Activated CD8-positive, alpha-beta T cell treated with anti-CD3 and anti-CD28 coated beads, Interleukin-2, amount 10 ng/mL, durations not matched to agents 7 days and 5 days (primary cell): ENCODE results near the gene NDUFB7. TPM values are rescaled to one million over a fixed set of nuclear protein-coding genes. Genes with fewer than 3 reads are reported as not detected.
A peak's percentile ranks its signal among the peaks of the same experiment; 100 is the strongest.

Source experiments
- ATAC-seq: fragments of 150-1000 bp; cut with Tn5 transposase; one replicate; pipeline ENCODE4 v1.10.0; 2021; ENCODE audit warnings: moderate library complexity
- CTCF ChIA-PET: fragments of 350-600 bp; sonication (Branson Sonifier 250); formaldehyde crosslinking; loops from one replicate; lab custom pipeline; 2021; ENCODE audit warnings: antibody characterized with exemption; lab: Charles Lee
- POLR2A ChIA-PET: fragments of 350-600 bp; sonication (Branson Sonifier 250); formaldehyde crosslinking; loops from one replicate; lab custom pipeline; 2021; ENCODE audit warnings: antibody characterized with exemption; lab: Charles Lee
- DNase-seq: peaks from one replicate; pipeline ENCODE4 v3.0.0-alpha.2; 2020
- H3K27ac Mint-ChIP-seq: one replicate; pipeline ENCODE4 v1.8.0; 2021; ENCODE audit warnings: mild to moderate bottlenecking, mixed read lengths
- H3K27me3 Mint-ChIP-seq: one replicate; pipeline ENCODE4 v1.8.0; 2021; ENCODE audit warnings: low read depth, mixed read lengths
- H3K36me3 Mint-ChIP-seq: one replicate; pipeline ENCODE4 v1.8.0; 2021; ENCODE audit warnings: low read depth, mixed read lengths
- H3K4me1 Mint-ChIP-seq: one replicate; pipeline ENCODE4 v1.8.0; 2021; ENCODE audit warnings: low read depth, mixed read lengths
- H3K4me3 Mint-ChIP-seq: one replicate; pipeline ENCODE4 v1.8.0; 2021; ENCODE audit warnings: mild to moderate bottlenecking, mixed read lengths
- H3K9me3 Mint-ChIP-seq: one replicate; pipeline ENCODE4 v1.8.0; 2022; ENCODE audit warnings: mixed read lengths; ENCODE audit not compliant: insufficient read depth
- total RNA-seq, 2 experiments: library from RNA; stranded (reverse); gene quantifications; one replicate each; pipeline ENCODE4 v1.2.3, GENCODE V29; 2021

Gene NDUFB7
- total RNA-seq, 2 experiments from 2014 or later = 133 to 142 TPM

GRCh38 chr19:14533450-14533849 lies 38.4 kb downstream of the NDUFB7 start:
- Mint-ChIP-seq H3K9me3 (no peaks in the 10 kb centered on the region), H3K4me1 (peaks cover 33% of the 10 kb centered on the region), H3K27me3 (no peaks in the 10 kb centered on the region), H3K4me3 (no peak overlapping the region), H3K36me3 (peaks cover 15% of the 10 kb centered on the region), H3K27ac (no peak overlapping the region)
- ATAC-seq (no peak), DNase-seq (no peak)
- CTCF ChIA-PET = interaction anchor here (0.8 to 1.6 kb wide), 3 partner anchors 15 to 18 kb away, joined by 3 to 5 read pairs (median 3); partner anchors contain the start of gene DNAJB1
- POLR2A ChIA-PET = interaction anchor here (0.7 to 1.4 kb wide), 3 partner anchors 15 to 26 kb away, joined by 3 to 5 read pairs (median 3); partner anchors contain the start of gene DNAJB1

- Mint-ChIP-seq H3K36me3 (peaks cover 15% of the 10 kb centered on the region), H3K4me3 (peak overlapping the region; percentile 59), H3K4me1 (peaks cover 27% of the 10 kb centered on the region), H3K27ac (peak overlapping the region; percentile 37), H3K27me3 (no peaks in the 10 kb centered on the region), H3K9me3 (no peaks in the 10 kb centered on the region)
- DNase-seq (no peak), ATAC-seq (no peak)
- POLR2A ChIA-PET = interaction anchor here (1.0 to 3.7 kb wide), 3 partner anchors 13 to 23 kb away, joined by 3 to 37 read pairs (median 8); partner anchors contain the start of gene DNAJB1
- CTCF ChIA-PET = interaction anchor here (1.2 to 1.9 kb wide), 4 partner anchors 20 to 26 kb away, joined by 4 to 9 read pairs (median 6); no protein-coding TSS in a partner anchor
Observed at GRCh38 chr19:14530506-14530905, 41.4 kb downstream of the NDUFB7 start.

GRCh38 chr19:14530005-14530348 lies 41.9 kb downstream of the NDUFB7 start:
- CTCF ChIA-PET = interaction anchor here (0.7 to 1.9 kb wide), 4 partner anchors 21 to 55 kb away, joined by 3 to 9 read pairs (median 6); partner anchors contain the start of gene PTGER1
- no peaks in the 10 kb centered on the region for H3K27me3 Mint-ChIP-seq
- DNase-seq (no peak), ATAC-seq (peak; percentile 1)
- H3K4me1 Mint-ChIP-seq = peaks cover 27% of the 10 kb centered on the region
- H3K36me3 Mint-ChIP-seq = peaks cover 15% of the 10 kb centered on the region
- H3K27ac Mint-ChIP-seq = peak overlapping the region; percentile 96
- H3K9me3 Mint-ChIP-seq = no peaks in the 10 kb centered on the region
- peak overlapping the region; percentile 97 for H3K4me3 Mint-ChIP-seq
- POLR2A ChIA-PET = interaction anchor here (0.8 to 3.7 kb wide), 3 partner anchors 12 to 24 kb away, joined by 3 to 37 read pairs (median 8); partner anchors contain the start of gene DNAJB1

GRCh38 chr19:14529254-14530004 lies 42.4 kb downstream of the NDUFB7 start, which contains the start of gene TECR:
TSS of gene TECR (plus strand) at chr19:14529594. CDS start at chr19:14529697, 103 bp downstream.
- POLR2A ChIA-PET = interaction anchor here (0.7 to 3.7 kb wide), 4 partner anchors 12 to 24 kb away, joined by 3 to 37 read pairs (median 6); partner anchors contain the start of gene DNAJB1
- H3K4me1 Mint-ChIP-seq = peaks cover 27% of the 10 kb centered on the region

GRCh38 chr19:14528419-14529253 lies 43.2 kb downstream of the NDUFB7 start:
- ChIA-PET CTCF (no interaction called here), POLR2A (interaction anchor here (0.7 to 3.7 kb wide), 4 partner anchors 11 to 30 kb away, joined by 3 to 37 read pairs (median 6); partner anchors contain the start of gene DNAJB1)
- Mint-ChIP-seq H3K27ac (peak overlapping the region; percentile 96), H3K4me1 (peaks cover 30% of the 10 kb centered on the region), H3K9me3 (no peaks in the 10 kb centered on the region), H3K4me3 (peak overlapping the region; percentile 97), H3K27me3 (no peaks in the 10 kb centered on the region), H3K36me3 (peaks cover 14% of the 10 kb centered on the region)
- ATAC-seq (no peak), DNase-seq (no peak)

More at GRCh38 chr19:14529254-14530004, 42.4 kb downstream of the NDUFB7 start, which contains the start of gene TECR:
- CTCF ChIA-PET = interaction anchor here (0.7 to 1.9 kb wide), 4 partner anchors 21 to 54 kb away, joined by 3 to 9 read pairs (median 6); partner anchors contain the start of gene PTGER1
- Mint-ChIP-seq H3K27me3 (no peaks in the 10 kb centered on the region), H3K27ac (peak within 1 kb of the TSS; percentile 96), H3K4me3 (peak within 1 kb of the TSS; percentile 97), H3K9me3 (no peaks in the 10 kb centered on the region), H3K36me3 (peaks cover 15% of the 10 kb centered on the region)
- DNase-seq = peak; percentile 100
- peak; percentile 98 for ATAC-seq

- Mint-ChIP-seq H3K27ac (no peak overlapping the region), H3K4me3 (no peak overlapping the region), H3K27me3 (no peaks in the 10 kb centered on the region), H3K36me3 (peaks cover 4% of the 10 kb centered on the region), H3K4me1 (peaks cover 41% of the 10 kb centered on the region), H3K9me3 (no peaks in the 10 kb centered on the region)
- ChIA-PET CTCF (interaction anchor here (0.6 to 1.2 kb wide), 4 partner anchors 9 to 46 kb away, joined by 3 to 6 read pairs (median 3); partner anchors contain the start of gene NDUFB7), POLR2A (interaction anchor here (1.5 kb wide), 1 partner anchor 9 kb away, joined by 11 read pairs; the partner anchor contains the start of gene DNAJB1)
- DNase-seq (no peak), ATAC-seq (no peak)
Observed at GRCh38 chr19:14526423-14526822, 45.4 kb downstream of the NDUFB7 start.

- POLR2A ChIA-PET = interaction anchor here (1.5 kb wide), 1 partner anchor 8 kb away, joined by 11 read pairs; the partner anchor contains the start of gene DNAJB1
- peaks cover 37% of the 10 kb centered on the region for H3K4me1 Mint-ChIP-seq
- no peak for ATAC-seq
Observed at GRCh38 chr19:14525729-14526128, 46.1 kb downstream of the NDUFB7 start.

GRCh38 chr19:14520543-14520942 lies 51.3 kb downstream of the NDUFB7 start:
- no peaks in the 10 kb centered on the region for H3K9me3 Mint-ChIP-seq
- ChIA-PET CTCF (interaction anchor here (0.9 kb wide), 1 partner anchor 15 kb away, joined by 3 read pairs; no protein-coding TSS in a partner anchor), POLR2A (interaction anchor here (1.3 to 11.2 kb wide), 2 partner anchors 14 to 859 kb away, joined by 3 to 203 read pairs; partner anchors contain the start of gene AKAP8)
- no peak overlapping the region for H3K4me3 Mint-ChIP-seq
- DNase-seq (no peak), ATAC-seq (no peak)
- no peaks in the 10 kb centered on the region for H3K27me3 Mint-ChIP-seq
- H3K36me3 Mint-ChIP-seq = peaks cover 29% of the 10 kb centered on the region
- peaks cover 59% of the 10 kb centered on the region for H3K4me1 Mint-ChIP-seq
- peak overlapping the region; percentile 88 for H3K27ac Mint-ChIP-seq

More at GRCh38 chr19:14525729-14526128, 46.1 kb downstream of the NDUFB7 start:
- Mint-ChIP-seq H3K4me3 (no peak overlapping the region), H3K9me3 (no peaks in the 10 kb centered on the region), H3K27ac (no peak overlapping the region), H3K36me3 (peaks cover 4% of the 10 kb centered on the region), H3K27me3 (no peaks in the 10 kb centered on the region)
- DNase-seq = no peak
- CTCF ChIA-PET = interaction anchor here (0.6 to 1.2 kb wide), 4 partner anchors 8 to 46 kb away, joined by 3 to 6 read pairs (median 3); partner anchors contain the start of gene NDUFB7

- CTCF ChIA-PET = interaction anchor here (3.5 to 5.2 kb wide), 2 partner anchors 13 to 31 kb away, joined by 10 to 75 read pairs; no protein-coding TSS in a partner anchor
- POLR2A ChIA-PET = interaction anchor here (11.2 kb wide), 1 partner anchor 13 kb away, joined by 203 read pairs; no protein-coding TSS in a partner anchor
- no peaks in the 10 kb centered on the region for H3K27me3 Mint-ChIP-seq
- H3K4me3 Mint-ChIP-seq = peak overlapping the region; percentile 47
- peak overlapping the region; percentile 88 for H3K27ac Mint-ChIP-seq
- H3K36me3 Mint-ChIP-seq = peaks cover 35% of the 10 kb centered on the region
- DNase-seq (no peak), ATAC-seq (no peak)
- H3K9me3 Mint-ChIP-seq = no peaks in the 10 kb centered on the region
- H3K4me1 Mint-ChIP-seq = peaks cover 65% of the 10 kb centered on the region
Observed at GRCh38 chr19:14519860-14520407, 51.9 kb downstream of the NDUFB7 start.

- no peak for DNase-seq
- H3K27me3 Mint-ChIP-seq = no peaks in the 10 kb centered on the region
- H3K4me3 Mint-ChIP-seq = peak overlapping the region; percentile 77
- H3K4me1 Mint-ChIP-seq = peaks cover 71% of the 10 kb centered on the region
- ATAC-seq = no peak
- peaks cover 41% of the 10 kb centered on the region for H3K36me3 Mint-ChIP-seq
- CTCF ChIA-PET = interaction anchor here (1.1 to 5.2 kb wide), 3 partner anchors 13 to 39 kb away, joined by 4 to 75 read pairs (median 10); no protein-coding TSS in a partner anchor
- POLR2A ChIA-PET = interaction anchor here (3.6 to 11.2 kb wide), 2 partner anchors 9 to 13 kb away, joined by 37 to 203 read pairs; partner anchors contain the start of gene TECR
- H3K9me3 Mint-ChIP-seq = no peaks in the 10 kb centered on the region
- H3K27ac Mint-ChIP-seq = peak overlapping the region; percentile 96
Observed at GRCh38 chr19:14519245-14519859, 52.5 kb downstream of the NDUFB7 start.
